GM12878 (cell line): ENCODE results near the gene ANO6. TPM values are rescaled to one million over a fixed set of nuclear protein-coding genes. Genes with fewer than 3 reads are reported as not detected.

Experiments
- ATAC-seq: fragments of 200-7000 bp; cut with Tn5 transposase; 3 replicates; pipeline ENCODE4 v1.9.1; 2020; ENCODE audit warnings: mild to moderate bottlenecking, moderate library complexity
- BruUV-seq: library from RNA; stranded (reverse); fragments of 400-500 nt; replicated peaks from 2 replicates; lab custom pipeline; 2021; lab: Mats Ljungman, UMichigan
- CTCF ChIA-PET: fragments of 300-600 bp; sonication (Branson Sonifier 250); formaldehyde crosslinking; extraction: SDS; loops from one replicate; lab custom pipeline; 2021; ENCODE audit warnings: inconsistent platforms; lab: Yijun Ruan, JAX
- POLR2A ChIA-PET: fragments of 350-600 bp; formaldehyde crosslinking; extraction: SDS; loops from one replicate; lab custom pipeline; 2021; ENCODE audit warnings: inconsistent platforms; lab: Charles Lee
- RAD21 ChIA-PET: fragments of 300-600 bp; sonication (Branson Sonifier 250); formaldehyde crosslinking; loops from one replicate; lab custom pipeline; 2023; ENCODE audit warnings: antibody characterized with exemption; ENCODE audit not compliant: unreplicated experiment; lab: Charles Lee
- SMC1A ChIA-PET: fragments of 300-600 bp; sonication (Branson Sonifier 250); formaldehyde crosslinking; loops from one replicate; lab custom pipeline; 2023; ENCODE audit not compliant: unreplicated experiment, uncharacterized antibody; lab: Charles Lee
- DNase-seq: peaks from one replicate; pipeline ENCODE4 v3.0.0-alpha.2; 2011; ENCODE audit warnings: low read depth, low spot score
- FAIRE-seq: peaks from 3 replicates; lab custom pipeline; 2011; peaks lifted over from hg19 to GRCh38; lab: Jason Lieb, UNC
- H2AFZ ChIP-seq: 2 replicates; pipeline ENCODE4 v1.6.0; 2011; ENCODE audit warnings: low read depth, low read length, control low read depth; ENCODE audit not compliant: control insufficient read depth
- H3K27ac ChIP-seq: 2 replicates; pipeline ENCODE4 v1.5.1; 2011; ENCODE audit warnings: control low read depth; ENCODE audit not compliant: control insufficient read depth, insufficient read depth
- H3K27me3 ChIP-seq, 2 experiments: replicated peaks in 1 of 2; 2 replicates each; pipeline versions ENCODE4 v1.6.0 to v1.6.1; 2011; ENCODE audit warnings: low read length in 1 of 2; ENCODE audit not compliant: control insufficient read depth in 2 of 2, insufficient read depth in 2 of 2
- H3K36me3 ChIP-seq, 2 experiments: 2 replicates each; pipeline ENCODE4 v1.5.1; 2011; ENCODE audit warnings: low read length in 1 of 2; ENCODE audit not compliant: control insufficient read depth in 2 of 2, insufficient read depth in 2 of 2
- H3K4me1 ChIP-seq: 2 replicates; pipeline ENCODE4 v1.6.1; 2011; ENCODE audit warnings: mild to moderate bottlenecking, low read length, moderate library complexity, mixed read lengths; ENCODE audit not compliant: control insufficient read depth, insufficient read depth
- H3K4me2 ChIP-seq: 2 replicates; pipeline ENCODE4 v1.6.0; 2011; ENCODE audit warnings: control low read depth; ENCODE audit not compliant: control insufficient read depth, insufficient read depth
- H3K4me3 ChIP-seq: fragments of 200-600 bp; sonication (generic); 2 replicates; pipeline ENCODE4 v1.5.1; 2016
- H3K79me2 ChIP-seq: 2 replicates; pipeline ENCODE4 v1.6.0; 2011; ENCODE audit warnings: low read length; ENCODE audit not compliant: control insufficient read depth, insufficient read depth
- H3K9ac ChIP-seq: 2 replicates; pipeline ENCODE4 v1.8.0; 2011; ENCODE audit warnings: low read length, control low read depth, mixed read lengths; ENCODE audit not compliant: control insufficient read depth, insufficient read depth
- H3K9me3 ChIP-seq: replicated peaks from 3 replicates; pipeline ENCODE4 v1.5.1; 2011; ENCODE audit warnings: mild to moderate bottlenecking, low read length; ENCODE audit not compliant: control insufficient read depth, insufficient read depth
- H4K20me1 ChIP-seq: 2 replicates; pipeline ENCODE4 v1.6.0; 2011; ENCODE audit not compliant: control insufficient read depth, insufficient read depth
- CREM ChIP-seq: IDR thresholded peaks from 2 replicates; pipeline ENCODE4 v1.6.1; 2014; ENCODE audit warnings: antibody characterized with exemption, low read depth
- POLR2A ChIP-seq: IDR thresholded peaks from 2 replicates; pipeline ENCODE4 v1.6.1; 2011; ENCODE audit warnings: low read depth, mild to moderate bottlenecking, low read length
- RFX5 ChIP-seq: IDR thresholded peaks from 2 replicates; pipeline ENCODE4 v1.6.1; 2011; ENCODE audit warnings: low read depth, low read length, improper control_type of control experiment
- SIX5 ChIP-seq: IDR thresholded peaks from 2 replicates; pipeline ENCODE4 v1.6.1; 2011; ENCODE audit warnings: mild to moderate bottlenecking, low read depth, low read length, moderate library complexity; ENCODE audit not compliant: severe bottlenecking
- TCF12 ChIP-seq: IDR thresholded peaks from 2 replicates; pipeline ENCODE4 v1.6.1; 2011; ENCODE audit warnings: low read depth, mild to moderate bottlenecking, low read length
- ZNF687 ChIP-seq: fragments of 450-650 bp; IDR thresholded peaks from 2 replicates; pipeline ENCODE4 v1.6.1; 2017; ENCODE audit warnings: mild to moderate bottlenecking, moderate library complexity
- WGBS: methylation state at CpG from one replicate; pipeline ENCODE4 v1.1.6; 2016; ENCODE audit warnings: low lambda C conversion rate; ENCODE audit not compliant: insufficient replicate concordance, insufficient coverage; ENCODE audit errors: missing lambda C conversion rate; 5-methylcytosine and 5-hydroxymethylcytosine counted together
- in situ Hi-C: fragments of 300-500 bp; cut with MboI; formaldehyde crosslinking; loops from 9 replicates; pipeline ENCODE4 v1.14.3; 2018; ENCODE audit warnings: mixed read lengths
- intact Hi-C: fragments of 100-400 bp; cut with micrococcal nuclease; formaldehyde crosslinking; loops from one replicate; pipeline ENCODE4 v1.14.2; 2022; ENCODE audit not compliant: unreplicated experiment
- polyA plus RNA-seq, 11 experiments: library from polyadenylated mRNA; depleted of rRNA in 4 of 11; unstranded in 6 of 11; stranded (reverse) in 5 of 11; fragments of >200 nt; fragmentation: Nextera tagmentation in 4 of 11; fragmentation: Illumina TruSeq in 1 of 11; extraction: Ambion mirVana in 4 of 11; extraction: Trizol in 1 of 11; gene quantifications; 1 replicate in 1 of 11; 2 replicates in 10 of 11; pipeline versions ENCODE4 v1.2.1 to v1.2.3, GENCODE V29; 2011 to 2016; ENCODE audit warnings: inconsistent platforms in 2 of 11, missing spikeins in 2 of 11, low read depth in 1 of 11
- total RNA-seq, 4 experiments: library from RNA; depleted of rRNA in 3 of 4; stranded (reverse); fragments of >200 nt in 3 of 4; fragmentation: Illumina TruSeq in 1 of 4; extraction: Trizol in 1 of 4; gene quantifications; 2 replicates each; pipeline versions ENCODE4 v1.2.1 to v1.2.3, GENCODE V29; 2013 to 2021
- TF ChIP-seq, protein P1 (sequence below): fragments of 450-650 bp; IDR thresholded peaks from 2 replicates; pipeline ENCODE4 v1.6.1; 2014; ENCODE audit warnings: mild to moderate bottlenecking
- TF ChIP-seq, protein P2 (sequence below): fragments of 450-650 bp; IDR thresholded peaks from 2 replicates; pipeline ENCODE4 v1.6.1; 2017; ENCODE audit warnings: borderline replicate concordance

The ANO6 gene
- total and polyA plus RNA-seq, 10 of the 15 experiments (the other 5 are each of a cell fraction or from before 2014, with no cell fraction given), result 4.6 to 30.3 (median 26.0) TPM

GRCh38 chr12:45355730-45356129 lies 139.8 kb downstream of the ANO6 start:
- no peaks in the 10 kb centered on the region for H3K79me2 ChIP-seq
- in situ Hi-C loops, result no loop called here
- POLR2A ChIA-PET, result interaction anchor here (0.5 kb wide), 1 partner anchor 70 kb away, joined by 3 read pairs; no protein-coding TSS in a partner anchor
- no peaks in the 10 kb centered on the region for H3K4me1 ChIP-seq
- RAD21 ChIA-PET, result interaction anchor here (0.9 kb wide), 1 partner anchor 185 kb away, joined by 3 read pairs; no protein-coding TSS in a partner anchor
- no peaks in the 10 kb centered on the region for H4K20me1 ChIP-seq
- WGBS, result 63% methylated on average over 3 of the region's 3 CpGs
- peaks cover 4 to 21% of the 10 kb centered on the region in 2 experiments for H3K36me3 ChIP-seq
- CTCF ChIA-PET, result no interaction called here
- no peak for FAIRE-seq
- intact Hi-C loops, result no loop called here
- H2AFZ ChIP-seq, result no peak overlapping the region
- SMC1A ChIA-PET, result interaction anchor here (0.7 to 1.3 kb wide), 4 partner anchors 10 to 182 kb away, joined by 3 read pairs; no protein-coding TSS in a partner anchor
- no peak overlapping the region for H3K4me3 ChIP-seq
- H3K9me3 ChIP-seq, result no peaks in the 10 kb centered on the region; the same call in 2 of the 3 replicates
- no peaks in the 10 kb centered on the region for H3K27me3 ChIP-seq
- no peak overlapping the region for H3K27ac ChIP-seq
- ATAC-seq, result no peak
- no peak overlapping the region for H3K4me2 ChIP-seq
- no peak overlapping the region for H3K9ac ChIP-seq
- no TSS peak for BruUV-seq
- TF ChIP-seq TCF12 (no peak), CREM (no peak), SIX5 (no peak), RFX5 (no peak), POLR2A (no peak), ZNF687 (no peak)
- TF ChIP-seq, protein P1, sequence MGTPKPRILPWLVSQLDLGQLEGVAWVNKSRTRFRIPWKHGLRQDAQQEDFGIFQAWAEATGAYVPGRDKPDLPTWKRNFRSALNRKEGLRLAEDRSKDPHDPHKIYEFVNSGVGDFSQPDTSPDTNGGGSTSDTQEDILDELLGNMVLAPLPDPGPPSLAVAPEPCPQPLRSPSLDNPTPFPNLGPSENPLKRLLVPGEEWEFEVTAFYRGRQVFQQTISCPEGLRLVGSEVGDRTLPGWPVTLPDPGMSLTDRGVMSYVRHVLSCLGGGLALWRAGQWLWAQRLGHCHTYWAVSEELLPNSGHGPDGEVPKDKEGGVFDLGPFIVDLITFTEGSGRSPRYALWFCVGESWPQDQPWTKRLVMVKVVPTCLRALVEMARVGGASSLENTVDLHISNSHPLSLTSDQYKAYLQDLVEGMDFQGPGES, result no peak
- TF ChIP-seq, protein P2, sequence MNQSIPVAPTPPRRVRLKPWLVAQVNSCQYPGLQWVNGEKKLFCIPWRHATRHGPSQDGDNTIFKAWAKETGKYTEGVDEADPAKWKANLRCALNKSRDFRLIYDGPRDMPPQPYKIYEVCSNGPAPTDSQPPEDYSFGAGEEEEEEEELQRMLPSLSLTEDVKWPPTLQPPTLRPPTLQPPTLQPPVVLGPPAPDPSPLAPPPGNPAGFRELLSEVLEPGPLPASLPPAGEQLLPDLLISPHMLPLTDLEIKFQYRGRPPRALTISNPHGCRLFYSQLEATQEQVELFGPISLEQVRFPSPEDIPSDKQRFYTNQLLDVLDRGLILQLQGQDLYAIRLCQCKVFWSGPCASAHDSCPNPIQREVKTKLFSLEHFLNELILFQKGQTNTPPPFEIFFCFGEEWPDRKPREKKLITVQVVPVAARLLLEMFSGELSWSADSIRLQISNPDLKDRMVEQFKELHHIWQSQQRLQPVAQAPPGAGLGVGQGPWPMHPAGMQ, result no peak
- TF ChIP-seq, all 136 proteins: peak for 0
- no peak for DNase-seq
